ENCODE measurements around the gene TMIE. TPM values are rescaled to one million over a fixed set of nuclear protein-coding genes. Genes with fewer than 3 reads are reported as not detected.

TMIE gene
- total RNA-seq, 2 experiments from 2014 or later, result 1.5 to 1.6 TPM

- DNase-seq, result no peak
- no peak overlapping the region for H3K27ac Mint-ChIP-seq
- intact Hi-C loops (cut with DNase I, micrococcal nuclease), result no loop called here
- no peaks in the 10 kb centered on the region for H3K9me3 Mint-ChIP-seq (ENCODE audit: low read depth)
- POLR2A ChIA-PET, result no interaction called here
- H3K4me1 Mint-ChIP-seq, result no peaks in the 10 kb centered on the region
- no peaks in the 10 kb centered on the region for H3K36me3 Mint-ChIP-seq (ENCODE audit: low read depth)
- H3K27me3 Mint-ChIP-seq, result no peaks in the 10 kb centered on the region
- no peak for ATAC-seq
- CTCF ChIA-PET, result interaction anchor here (0.8 kb wide), 1 partner anchor 50 kb away, joined by 3 read pairs; no protein-coding TSS in a partner anchor
- no peak overlapping the region for H3K4me3 Mint-ChIP-seq
These were observed 21.5 kb upstream of the TMIE start for GRCh38 chr3:46679681-46680080.

- no peaks in the 10 kb centered on the region for H3K36me3 Mint-ChIP-seq (ENCODE audit: low read depth)
- no peaks in the 10 kb centered on the region for H3K9me3 Mint-ChIP-seq (ENCODE audit: low read depth)
- no peak overlapping the region for H3K27ac Mint-ChIP-seq
- no peak overlapping the region for H3K4me3 Mint-ChIP-seq
- DNase-seq, result no peak
- no peaks in the 10 kb centered on the region for H3K27me3 Mint-ChIP-seq
- intact Hi-C loops (cut with DNase I, micrococcal nuclease), result no loop called here
- CTCF ChIA-PET, result interaction anchor here (0.8 kb wide), 1 partner anchor 51 kb away, joined by 3 read pairs; no protein-coding TSS in a partner anchor
- no peak for ATAC-seq
- POLR2A ChIA-PET, result no interaction called here
- no peaks in the 10 kb centered on the region for H3K4me1 Mint-ChIP-seq
These were observed 20.8 kb upstream of the TMIE start for GRCh38 chr3:46680298-46680826.

GRCh38 chr3:46681387-46681786 lies 19.8 kb upstream of the TMIE start:
- no peak for DNase-seq
- H3K36me3 Mint-ChIP-seq (ENCODE audit: low read depth), result no peaks in the 10 kb centered on the region
- CTCF ChIA-PET, result no interaction called here
- POLR2A ChIA-PET, result no interaction called here
- H3K27ac Mint-ChIP-seq, result no peak overlapping the region
- intact Hi-C loops (cut with DNase I, micrococcal nuclease), result no loop called here
- ATAC-seq, result no peak
- no peak overlapping the region for H3K4me3 Mint-ChIP-seq
- H3K4me1 Mint-ChIP-seq, result no peaks in the 10 kb centered on the region
- H3K27me3 Mint-ChIP-seq, result no peaks in the 10 kb centered on the region
- no peaks in the 10 kb centered on the region for H3K9me3 Mint-ChIP-seq (ENCODE audit: low read depth)

DNA sequence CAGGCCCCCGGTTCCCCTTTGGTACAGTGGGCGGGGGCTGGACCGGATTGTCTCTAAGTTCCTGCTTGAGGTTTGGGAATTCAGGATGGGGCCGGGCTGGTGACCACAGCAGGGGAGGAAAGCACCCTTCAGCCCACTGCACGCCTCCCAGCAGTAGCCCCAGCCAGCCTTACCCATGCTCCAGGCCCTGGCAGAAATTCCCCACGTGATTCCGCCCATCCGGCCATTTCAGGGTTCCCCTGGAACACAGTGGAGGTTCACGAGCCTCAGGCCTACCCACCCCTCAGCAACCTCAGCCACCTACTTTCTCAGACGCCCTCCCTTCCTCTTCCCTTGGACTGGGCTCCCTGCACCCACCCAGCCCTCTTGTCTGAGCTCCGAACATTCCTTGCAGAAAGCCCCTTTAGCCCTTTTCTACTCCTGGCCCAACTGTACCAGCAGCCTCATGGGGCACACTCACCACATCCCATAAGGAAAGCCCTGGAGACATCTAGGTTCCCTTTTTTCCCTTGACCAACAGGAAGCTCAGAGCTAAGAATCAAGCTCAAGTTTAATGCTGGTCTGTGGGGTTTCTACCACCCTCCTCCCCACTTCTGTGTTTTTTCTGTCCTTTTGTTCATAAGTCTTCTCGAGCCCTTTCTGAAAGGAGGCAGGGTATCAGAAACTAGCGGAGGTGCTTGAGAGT lies 19.2 kb upstream of the TMIE start:
- Mint-ChIP-seq H3K9me3 (ENCODE audit: low read depth) (no peaks in the 10 kb centered on the region), H3K4me3 (no peak overlapping the region), H3K27me3 (no peaks in the 10 kb centered on the region), H3K27ac (no peak overlapping the region), H3K4me1 (no peaks in the 10 kb centered on the region), H3K36me3 (ENCODE audit: low read depth) (no peaks in the 10 kb centered on the region)
- POLR2A ChIA-PET, result no interaction called here
- intact Hi-C loops (cut with DNase I, micrococcal nuclease), result no loop called here
- DNase-seq (no peak), ATAC-seq (no peak)
- CTCF ChIA-PET, result no interaction called here

GRCh38 chr3:46682974-46683373 lies 18.2 kb upstream of the TMIE start:
- POLR2A ChIA-PET, result no interaction called here
- intact Hi-C loops (cut with DNase I, micrococcal nuclease), result no loop called here

GRCh38 chr3:46684891-46685290 lies 16.3 kb upstream of the TMIE start:
- intact Hi-C loops (cut with DNase I, micrococcal nuclease), result no loop called here
- Mint-ChIP-seq H3K4me1 (no peaks in the 10 kb centered on the region), H3K27me3 (no peaks in the 10 kb centered on the region), H3K9me3 (ENCODE audit: low read depth) (no peaks in the 10 kb centered on the region), H3K36me3 (ENCODE audit: low read depth) (no peaks in the 10 kb centered on the region), H3K4me3 (no peak overlapping the region), H3K27ac (no peak overlapping the region)
- ChIA-PET POLR2A (no interaction called here), CTCF (interaction anchor here (1.5 kb wide), 1 partner anchor 18 kb away, joined by 3 read pairs; no protein-coding TSS in a partner anchor)
- no peak for DNase-seq
- no peak for ATAC-seq

More at GRCh38 chr3:46682974-46683373, 18.2 kb upstream of the TMIE start:
- H3K4me3 Mint-ChIP-seq, result no peak overlapping the region
- H3K4me1 Mint-ChIP-seq, result no peaks in the 10 kb centered on the region
- DNase-seq (no peak), ATAC-seq (no peak)
- H3K27ac Mint-ChIP-seq, result no peak overlapping the region
- no peaks in the 10 kb centered on the region for H3K9me3 Mint-ChIP-seq (ENCODE audit: low read depth)
- no peaks in the 10 kb centered on the region for H3K36me3 Mint-ChIP-seq (ENCODE audit: low read depth)
- H3K27me3 Mint-ChIP-seq, result no peaks in the 10 kb centered on the region
- CTCF ChIA-PET, result no interaction called here

- Mint-ChIP-seq H3K4me1 (peaks cover 2% of the 10 kb centered on the region), H3K27ac (no peak overlapping the region), H3K4me3 (no peak overlapping the region), H3K36me3 (ENCODE audit: low read depth) (no peaks in the 10 kb centered on the region), H3K27me3 (no peaks in the 10 kb centered on the region), H3K9me3 (ENCODE audit: low read depth) (no peaks in the 10 kb centered on the region)
- POLR2A ChIA-PET, result no interaction called here
- DNase-seq (no peak), ATAC-seq (no peak)
- intact Hi-C loops (cut with DNase I, micrococcal nuclease), result no loop called here
- CTCF ChIA-PET, result no interaction called here
These were observed 15.7 kb upstream of the TMIE start for GRCh38 chr3:46685446-46685845.

- POLR2A ChIA-PET, result no interaction called here
- ATAC-seq (no peak), DNase-seq (no peak)
- Mint-ChIP-seq H3K27me3 (no peaks in the 10 kb centered on the region), H3K4me1 (peaks cover 41% of the 10 kb centered on the region), H3K9me3 (ENCODE audit: low read depth) (no peaks in the 10 kb centered on the region), H3K4me3 (no peak overlapping the region), H3K36me3 (ENCODE audit: low read depth) (no peaks in the 10 kb centered on the region), H3K27ac (no peak overlapping the region)
- CTCF ChIA-PET, result no interaction called here
- intact Hi-C loops (cut with DNase I, micrococcal nuclease), result loop anchor here in 1 of 2 experiments (5.0 kb wide), 1 partner anchor 692 kb away; the partner anchor contains the start of gene PTPN23
These were observed 10.4 kb upstream of the TMIE start for GRCh38 chr3:46690798-46691197.

GRCh38 chr3:46692566-46692990 lies 8.6 kb upstream of the TMIE start:
- peaks cover 48% of the 10 kb centered on the region for H3K4me1 Mint-ChIP-seq
- no peak overlapping the region for H3K27ac Mint-ChIP-seq
- no peaks in the 10 kb centered on the region for H3K27me3 Mint-ChIP-seq
- DNase-seq (no peak), ATAC-seq (no peak)
- intact Hi-C loops (cut with DNase I, micrococcal nuclease), result loop anchor here in 1 of 2 experiments (2.0 to 5.0 kb wide), 3 partner anchors 120 to 690 kb away; partner anchors contain the start of gene PTPN23
- ChIA-PET POLR2A (interaction anchor here (0.6 kb wide), 1 partner anchor 628 kb away, joined by 4 read pairs; no protein-coding TSS in a partner anchor), CTCF (interaction anchor here (0.6 to 2.1 kb wide), 3 partner anchors 22 to 65 kb away, joined by 3 to 6 read pairs (median 3); no protein-coding TSS in a partner anchor)
- no peaks in the 10 kb centered on the region for H3K36me3 Mint-ChIP-seq (ENCODE audit: low read depth)
- H3K4me3 Mint-ChIP-seq, result peak overlapping the region; percentile 73
- H3K9me3 Mint-ChIP-seq (ENCODE audit: low read depth), result no peaks in the 10 kb centered on the region

DNA sequence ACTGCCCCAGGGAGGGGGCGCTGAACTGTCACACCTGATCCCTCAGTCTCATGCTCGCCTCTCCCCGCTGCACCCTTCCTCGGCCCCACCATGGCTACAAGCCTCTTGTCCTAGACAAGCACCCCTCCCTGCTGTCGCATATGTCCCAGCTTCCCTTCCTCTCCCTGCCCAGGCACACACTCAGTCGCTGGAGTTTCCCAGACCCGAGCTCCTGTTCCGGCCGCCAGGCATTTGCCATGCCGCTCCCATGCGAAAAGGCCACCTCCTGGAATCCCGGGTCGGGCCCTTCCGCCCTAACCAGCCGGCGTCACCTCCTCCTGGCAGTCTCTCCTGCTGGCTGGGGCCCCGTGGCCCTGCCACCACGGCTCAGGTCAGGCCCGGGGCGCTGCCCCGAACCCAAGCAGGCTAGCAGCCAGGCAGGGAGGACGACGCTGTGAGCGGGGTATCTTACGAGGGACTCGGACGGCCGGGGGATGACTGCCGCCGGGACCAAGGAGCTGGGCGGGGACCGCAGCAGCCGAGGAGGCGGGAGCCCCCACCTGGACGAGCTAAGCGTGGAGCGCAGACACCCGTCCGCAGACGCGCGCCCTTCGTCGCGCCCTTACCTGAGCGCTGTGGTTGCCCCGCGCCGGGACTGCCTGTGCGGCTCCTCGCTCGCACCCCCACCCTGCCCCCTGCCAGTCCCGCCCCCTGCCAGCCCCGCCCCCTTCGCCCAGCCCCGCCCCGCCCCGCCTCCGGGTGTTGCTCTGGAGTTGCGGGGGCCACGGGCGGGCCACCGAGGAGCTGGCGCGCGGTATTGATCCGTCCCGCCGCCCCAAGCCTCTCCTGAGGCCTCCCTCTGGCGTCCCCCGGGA lies 7.9 kb upstream of the TMIE start, which contains the start of gene ALS2CL:
TSS of gene ALS2CL (minus strand) at position 642 of the 854 bp plus-strand sequence. CDS start 4,239 bp downstream, outside the sequence.
- H3K4me1 Mint-ChIP-seq, result peaks cover 50% of the 10 kb centered on the region
- intact Hi-C loops (cut with DNase I, micrococcal nuclease), result loop anchor here in 1 of 2 experiments (2.0 to 5.0 kb wide), 3 partner anchors 120 to 689 kb away; partner anchors contain the start of gene PTPN23
- DNase-seq (peak; percentile 80), ATAC-seq (peak; percentile 64)
- no peaks in the 10 kb centered on the region for H3K36me3 Mint-ChIP-seq (ENCODE audit: low read depth)
- ChIA-PET CTCF (interaction anchor here (0.5 to 2.1 kb wide), 5 partner anchors 18 to 238 kb away, joined by 3 to 6 read pairs (median 3); no protein-coding TSS in a partner anchor), POLR2A (no interaction called here)
- H3K27ac Mint-ChIP-seq, result peak within 1 kb of the TSS; percentile 55
- no peaks in the 10 kb centered on the region for H3K9me3 Mint-ChIP-seq (ENCODE audit: low read depth)
- H3K4me3 Mint-ChIP-seq, result peak within 1 kb of the TSS; percentile 73
- H3K27me3 Mint-ChIP-seq, result no peaks in the 10 kb centered on the region

DNA sequence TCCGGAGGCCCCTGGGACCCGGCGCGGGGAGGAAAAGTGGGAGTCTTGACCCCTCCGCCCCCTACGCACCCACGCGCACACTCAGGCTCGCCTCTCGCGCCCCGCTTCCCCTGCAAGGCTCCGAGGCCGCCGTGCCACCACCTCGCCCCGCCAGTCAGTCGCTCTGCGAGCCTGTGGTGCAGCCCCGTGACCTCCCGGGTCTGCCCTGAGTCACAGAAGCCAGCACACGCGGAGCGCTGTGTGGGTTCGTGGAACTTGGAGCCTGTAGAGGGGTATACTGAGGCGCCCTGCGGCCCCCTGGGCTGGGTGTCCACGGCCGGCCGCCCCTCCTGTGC lies 7.3 kb upstream of the TMIE start:
- Mint-ChIP-seq H3K27me3 (no peaks in the 10 kb centered on the region), H3K4me1 (peaks cover 52% of the 10 kb centered on the region), H3K4me3 (peak overlapping the region; percentile 73), H3K9me3 (ENCODE audit: low read depth) (no peaks in the 10 kb centered on the region), H3K36me3 (ENCODE audit: low read depth) (no peaks in the 10 kb centered on the region), H3K27ac (peak overlapping the region; percentile 55)
- peak; percentile 62 for ATAC-seq
- POLR2A ChIA-PET, result no interaction called here
- intact Hi-C loops (cut with DNase I, micrococcal nuclease), result loop anchor here in 1 of 2 experiments (2.0 to 5.0 kb wide), 3 partner anchors 119 to 688 kb away; partner anchors contain the start of gene PTPN23
- CTCF ChIA-PET, result interaction anchor here (0.7 to 2.1 kb wide), 4 partner anchors 21 to 238 kb away, joined by 3 to 6 read pairs (median 3); no protein-coding TSS in a partner anchor
- DNase-seq, result peak; percentile 73
